GM23338 (cell line): Measurements from ENCODE around the gene CALML3. TPM values are rescaled to one million over a fixed set of nuclear protein-coding genes. Genes with fewer than 3 reads are reported as not detected.

Experiments used
- ATAC-seq: fragments of 200-7000 bp; cut with Tn5 transposase; 3 replicates; pipeline ENCODE4 v1.9.1; 2020
- DNase-seq: peaks from one replicate; pipeline ENCODE4 v3.0.0-alpha.2; 2015; ENCODE audit warnings: low spot score
- H2AFZ ChIP-seq: fragments of 200-600 bp; sonication (generic); 2 replicates; pipeline ENCODE4 v1.8.0; 2016; ENCODE audit warnings: antibody characterized with exemption, mild to moderate bottlenecking, moderate library complexity
- H3F3A ChIP-seq: fragments of 200-600 bp; sonication (generic); replicated peaks from 2 replicates; pipeline ENCODE4 v1.8.0; 2017; ENCODE audit warnings: antibody characterized with exemption, mixed run types, low read depth
- H3K27ac ChIP-seq: fragments of 200-600 bp; sonication (generic); 2 replicates; pipeline ENCODE4 v1.6.1; 2016; ENCODE audit warnings: low read depth
- H3K27me3 ChIP-seq: fragments of 200-600 bp; sonication (generic); 2 replicates; pipeline ENCODE4 v1.8.0; 2016; ENCODE audit warnings: mild to moderate bottlenecking, mixed run types, moderate library complexity; ENCODE audit not compliant: insufficient read depth
- H3K36me3 ChIP-seq: fragments of 200-600 bp; sonication (generic); 2 replicates; pipeline ENCODE4 v1.8.0; 2016; ENCODE audit warnings: mild to moderate bottlenecking; ENCODE audit not compliant: insufficient read depth
- H3K4me1 ChIP-seq: fragments of 200-600 bp; sonication (generic); 2 replicates; pipeline ENCODE4 v1.8.0; 2016; ENCODE audit warnings: mild to moderate bottlenecking, moderate library complexity; ENCODE audit not compliant: insufficient read depth
- H3K4me2 ChIP-seq: fragments of 200-600 bp; sonication (generic); 2 replicates; pipeline ENCODE4 v1.7.1; 2017; ENCODE audit warnings: mixed run types
- H3K4me3 ChIP-seq: fragments of 200-600 bp; sonication (generic); 2 replicates; pipeline ENCODE4 v1.6.1; 2016; ENCODE audit warnings: mixed run types
- H3K79me2 ChIP-seq: fragments of 200-600 bp; sonication (generic); replicated peaks from 2 replicates; pipeline ENCODE4 v1.8.0; 2017; ENCODE audit warnings: mild to moderate bottlenecking; ENCODE audit not compliant: insufficient read depth
- H3K9me2 ChIP-seq: fragments of 200-600 bp; sonication (generic); 2 replicates; pipeline ENCODE4 v1.8.0; 2017; ENCODE audit not compliant: insufficient read depth
- H4K20me1 ChIP-seq: fragments of 200-600 bp; sonication (generic); replicated peaks from 2 replicates; pipeline ENCODE4 v1.8.0; 2017; ENCODE audit warnings: mild to moderate bottlenecking; ENCODE audit not compliant: insufficient read depth
- H3K27ac Mint-ChIP-seq: 2 replicates; pipeline ENCODE4 v1.8.0; 2020; ENCODE audit warnings: inconsistent platforms, mild to moderate bottlenecking, moderate library complexity, mixed read lengths
- H3K27me3 Mint-ChIP-seq: 3 replicates; pipeline ENCODE4 v1.8.0; 2022; ENCODE audit warnings: low read depth, mild to moderate bottlenecking, moderate library complexity, mixed read lengths, inconsistent platforms; ENCODE audit not compliant: insufficient read depth, poor library complexity
- H3K36me3 Mint-ChIP-seq: 3 replicates; pipeline ENCODE4 v1.8.0; 2021; ENCODE audit warnings: low read depth, mild to moderate bottlenecking, inconsistent platforms, moderate library complexity, mixed read lengths
- H3K4me1 Mint-ChIP-seq: 3 replicates; pipeline ENCODE4 v1.8.0; 2020; ENCODE audit warnings: mild to moderate bottlenecking, inconsistent platforms, mixed read lengths
- H3K4me3 Mint-ChIP-seq: 3 replicates; pipeline ENCODE4 v1.8.0; 2021; ENCODE audit warnings: moderate library complexity, mild to moderate bottlenecking, inconsistent platforms, mixed read lengths
- H3K9me3 Mint-ChIP-seq: 3 replicates; pipeline ENCODE4 v1.8.0; 2020; ENCODE audit warnings: moderate library complexity, mild to moderate bottlenecking, inconsistent platforms, mixed read lengths
- CREB1 ChIP-seq: fragments of 250-450 bp; sonication (Bioruptor Pico); IDR thresholded peaks from 2 replicates; pipeline ENCODE4 v1.5.0; 2020; ENCODE audit warnings: low read depth, mild to moderate bottlenecking, moderate library complexity
- CTCF ChIP-seq, 2 experiments: fragments of 200-600 bp in 1 of 2; sonication (generic) in 1 of 2; conservative IDR thresholded peaks; 2 replicates each; pipeline versions ENCODE4 v1.5.1 to v1.6.1; 2016 to 2017; ENCODE audit warnings: antibody characterized with exemption in 2 of 2, low read depth in 2 of 2, mild to moderate bottlenecking in 2 of 2, moderate library complexity in 1 of 2
- ETS1 ChIP-seq: IDR thresholded peaks from 2 replicates; pipeline ENCODE4 v1.6.1; 2016; ENCODE audit warnings: antibody characterized with exemption
- EZH2 ChIP-seq: fragments of 200-600 bp; sonication (generic); IDR thresholded peaks from one replicate; pipeline ENCODE4 v1.8.0; 2017; ENCODE audit warnings: antibody characterized with exemption, mild to moderate bottlenecking, low read depth; ENCODE audit not compliant: unreplicated experiment
- EZH2phosphoT487 ChIP-seq: fragments of 200-600 bp; sonication (generic); IDR thresholded peaks from one replicate; pipeline ENCODE4 v1.8.1; 2018; ENCODE audit warnings: antibody characterized with exemption; ENCODE audit not compliant: unreplicated experiment
- JUNB ChIP-seq: IDR thresholded peaks from one replicate; pipeline ENCODE4 v1.6.1; 2016; ENCODE audit warnings: antibody characterized with exemption; ENCODE audit not compliant: unreplicated experiment
- NANOG ChIP-seq: IDR thresholded peaks from 2 replicates; pipeline ENCODE4 v1.6.1; 2016; ENCODE audit warnings: antibody characterized with exemption, borderline replicate concordance
- POLR2AphosphoS5 ChIP-seq: IDR thresholded peaks from 2 replicates; pipeline ENCODE4 v1.6.1; 2016; ENCODE audit warnings: antibody characterized with exemption, low read depth
- REST ChIP-seq: IDR thresholded peaks from one replicate; pipeline ENCODE4 v1.6.1; 2018; ENCODE audit warnings: antibody characterized with exemption; ENCODE audit not compliant: unreplicated experiment
- STAT1 ChIP-seq: IDR thresholded peaks from one replicate; pipeline ENCODE4 v1.6.1; 2016; ENCODE audit warnings: antibody characterized with exemption; ENCODE audit not compliant: unreplicated experiment
- ZNF114 ChIP-seq: fragments of 250-450 bp; sonication (Bioruptor Pico); IDR thresholded peaks from 2 replicates; pipeline ENCODE4 v1.5.0; 2020; ENCODE audit warnings: mild to moderate bottlenecking, moderate library complexity
- ZNF331 ChIP-seq: fragments of 250-450 bp; sonication (Bioruptor Pico); IDR thresholded peaks from 2 replicates; pipeline ENCODE4 v1.5.0; 2020; ENCODE audit warnings: low read depth, mild to moderate bottlenecking, moderate library complexity
- ZNF462 ChIP-seq: fragments of 250-450 bp; sonication (Bioruptor Pico); IDR thresholded peaks from 2 replicates; pipeline ENCODE4 v1.5.0; 2020; ENCODE audit warnings: mild to moderate bottlenecking, moderate library complexity
- polyA plus RNA-seq: library from polyadenylated mRNA; unstranded; fragments of >200 nt; fragmentation: Nextera tagmentation; extraction: Ambion mirVana; gene quantifications from 2 replicates; pipeline ENCODE4 v1.2.1, GENCODE V29; 2016
- total RNA-seq: library from RNA; depleted of rRNA; stranded (reverse); fragments of >200 nt; shearing (Covaris generic); gene quantifications from 2 replicates; pipeline ENCODE4 v1.2.3, GENCODE V29; 2014

The CALML3 gene
- total and polyA plus RNA-seq, 2 experiments from 2014 or later, result not detected

GRCh38 chr10:5508786-5509185 is 16.0 kb upstream of the CALML3 start (continued):
- no peak for TF ChIP-seq ZNF462 (CRISPR knock-in tag)
- TF ChIP-seq CTCF (conservative IDR thresholded peaks at IDR 0.05; ENCODE audit: low read depth in 2 of 2), result no peak
- no peak for TF ChIP-seq STAT1
- no peak for TF ChIP-seq JUNB
- TF ChIP-seq EZH2, result no peak
- TF ChIP-seq EZH2phosphoT487, result no peak

- Histone ChIP-seq H4K20me1 (no peaks in the 10 kb centered on the region), H3F3A (no peaks in the 10 kb centered on the region), H3K4me3 (no peak overlapping the region), H3K27me3 (no peaks in the 10 kb centered on the region), H3K27ac (no peak overlapping the region), H3K4me1 (peaks cover 6% of the 10 kb centered on the region; the same call in 1 of the 2 replicates), H3K4me2 (no peak overlapping the region), H3K79me2 (no peaks in the 10 kb centered on the region), H3K9me2 (no peaks in the 10 kb centered on the region), H3K36me3 (no peaks in the 10 kb centered on the region), H2AFZ (no peak overlapping the region)
- Mint-ChIP-seq H3K27me3 (peaks cover 5% of the 10 kb centered on the region), H3K9me3 (no peaks in the 10 kb centered on the region), H3K4me1 (peaks cover 20% of the 10 kb centered on the region), H3K27ac (no peak overlapping the region), H3K36me3 (no peaks in the 10 kb centered on the region), H3K4me3 (no peak overlapping the region)
- DNase-seq (no peak), ATAC-seq (no peak)
- no peak for TF ChIP-seq JUNB
- TF ChIP-seq ZNF331 (CRISPR knock-in tag), result no peak
- TF ChIP-seq CREB1, result no peak
- TF ChIP-seq EZH2, result no peak
- TF ChIP-seq POLR2AphosphoS5, result no peak
- TF ChIP-seq NANOG, result no peak
- no peak for TF ChIP-seq ETS1
- no peak for TF ChIP-seq ZNF114 (CRISPR knock-in tag)
- TF ChIP-seq REST, result no peak
Measured at GRCh38 chr10:5509236-5509635, 15.5 kb upstream of the CALML3 start.
